Sigmoid colon (tissue), 4 donors: ENCODE results near the gene GNRH2.

ENCODE experiments used
- CTCF ChIP-seq, 4 experiments: fragments of 450-650 bp in 3 of 4; fragments of 200-600 bp in 1 of 4; IDR thresholded peaks; one replicate each; pipeline ENCODE4 v1.5.1; 2016 to 2019; ENCODE audit warnings: antibody characterized with exemption in 4 of 4, mild to moderate bottlenecking in 3 of 4, moderate library complexity in 2 of 4
- EP300 ChIP-seq, 4 donors: sonication (generic); formaldehyde crosslinking; IDR thresholded peaks; one replicate each; pipeline ENCODE4 v1.6.1; 2017; ENCODE audit warnings: antibody characterized with exemption in 4 of 4
- POLR2AphosphoS5 ChIP-seq, 4 donors: sonication (generic); formaldehyde crosslinking; IDR thresholded peaks; one replicate each; pipeline ENCODE4 v1.6.1; 2017; ENCODE audit warnings: antibody characterized with exemption in 4 of 4

- no peak for TF ChIP-seq CTCF (IDR thresholded peaks at IDR 0.05)
- TF ChIP-seq POLR2AphosphoS5 (IDR thresholded peaks at IDR 0.05) = no peak
- no peak for TF ChIP-seq EP300 (IDR thresholded peaks at IDR 0.05)
These were observed 16.1 kb downstream of the GNRH2 start for GRCh38 chr20:3059489-3059888.
